GM11168 (cell line): ENCODE results near the gene EBPL.

Experiments used
- in situ Hi-C: fragments of 300-500 bp; cut with MboI; formaldehyde crosslinking; loops from one replicate; pipeline ENCODE4 v1.12.0; 2022; ENCODE audit warnings: low sequenced_read_pairs; ENCODE audit not compliant: unreplicated experiment

EBPL gene

DNA sequence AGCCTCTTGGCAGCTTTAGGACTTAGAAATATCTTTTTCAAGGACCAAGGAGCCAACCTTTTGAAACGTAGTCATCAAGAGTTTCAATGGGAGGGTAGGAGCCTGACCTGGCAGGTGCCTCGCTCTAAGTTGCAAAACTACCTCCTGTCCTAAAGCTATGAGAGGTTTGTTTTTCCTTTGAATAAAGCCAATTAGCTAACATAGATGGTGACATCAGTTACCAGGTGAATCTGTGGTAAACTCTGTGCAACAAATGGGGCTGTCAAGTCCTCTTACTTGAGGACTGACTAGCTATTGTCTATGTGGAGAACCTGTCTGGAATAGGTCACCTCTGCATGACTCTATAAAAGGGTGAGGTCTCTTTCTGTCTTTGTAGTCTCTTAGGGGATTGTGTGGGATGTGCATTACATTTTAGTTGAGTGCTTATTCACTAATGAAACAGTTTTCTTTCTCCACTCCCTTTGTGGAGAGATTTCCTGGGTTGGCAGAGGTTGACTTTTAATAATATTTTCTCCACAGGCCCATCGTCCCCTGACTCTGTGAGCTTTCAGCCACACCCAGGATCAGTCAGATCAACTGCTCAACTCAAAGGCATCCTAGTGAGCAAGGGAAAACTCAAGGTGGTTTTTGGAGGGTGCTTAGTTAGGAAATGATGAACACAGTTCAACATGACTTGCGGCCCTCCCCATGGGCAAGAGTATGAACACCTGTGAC is 53.1 kb downstream of the EBPL start:
- in situ Hi-C loops: no loop called here

DNA sequence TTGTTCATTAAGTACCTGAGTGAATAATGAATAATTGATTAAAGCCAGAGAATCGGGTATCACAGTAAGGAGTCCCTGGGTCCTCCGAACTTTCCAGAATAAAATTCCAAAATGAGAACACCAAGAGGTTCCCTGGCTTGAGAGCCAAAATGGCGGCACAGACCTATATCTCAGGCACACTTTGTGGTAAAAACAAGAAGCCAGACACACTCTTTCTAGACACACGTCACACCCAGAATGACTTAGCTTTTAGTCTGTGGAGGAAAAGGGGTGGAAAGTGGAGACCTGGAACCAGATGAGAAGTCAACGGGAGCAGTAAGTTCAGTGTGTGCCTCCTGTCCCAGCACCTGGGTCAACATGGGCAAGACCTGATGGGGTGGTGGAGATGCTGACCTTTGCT is 54.6 kb downstream of the EBPL start:
- in situ Hi-C loops: no loop called here

DNA sequence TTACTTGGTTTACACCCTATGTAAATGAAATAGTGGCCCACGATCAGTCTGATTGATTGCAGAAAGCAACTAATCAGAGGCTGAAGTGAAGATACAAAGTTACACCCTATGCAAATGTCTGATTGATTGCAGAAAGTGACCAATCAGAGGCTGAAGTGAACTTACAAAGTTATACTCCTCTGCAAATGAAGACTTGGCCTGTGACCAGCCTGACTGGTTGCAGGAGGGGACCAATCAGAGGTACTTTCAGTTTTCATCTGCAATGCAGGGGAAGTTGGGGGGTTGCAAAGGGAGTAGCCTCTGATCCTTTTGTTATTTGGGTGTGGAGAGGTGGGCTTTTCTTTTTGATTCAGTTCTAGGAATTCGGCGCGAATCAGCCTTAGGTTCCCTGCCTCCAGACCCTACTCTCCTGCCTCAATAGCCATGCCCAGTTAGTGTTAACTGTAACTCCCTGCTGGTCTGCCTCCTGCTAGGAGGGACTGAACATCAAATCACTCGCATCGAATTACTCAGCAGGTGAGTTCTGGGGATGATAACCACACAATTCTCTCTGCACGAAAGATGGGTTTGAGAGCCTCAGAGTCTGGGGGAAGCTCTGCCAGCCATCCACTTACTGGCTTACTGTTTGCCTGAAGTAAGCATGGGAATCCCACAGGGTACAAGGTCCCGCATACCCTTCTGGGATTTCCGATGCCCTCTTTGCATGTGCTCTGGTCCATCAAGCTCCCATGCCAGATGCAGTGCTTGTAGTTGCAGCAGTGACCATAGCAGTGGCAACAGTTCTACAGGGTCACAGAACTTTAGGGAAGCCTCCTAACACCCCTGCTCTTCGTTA is 55.5 kb downstream of the EBPL start:
- in situ Hi-C loops: no loop called here

DNA sequence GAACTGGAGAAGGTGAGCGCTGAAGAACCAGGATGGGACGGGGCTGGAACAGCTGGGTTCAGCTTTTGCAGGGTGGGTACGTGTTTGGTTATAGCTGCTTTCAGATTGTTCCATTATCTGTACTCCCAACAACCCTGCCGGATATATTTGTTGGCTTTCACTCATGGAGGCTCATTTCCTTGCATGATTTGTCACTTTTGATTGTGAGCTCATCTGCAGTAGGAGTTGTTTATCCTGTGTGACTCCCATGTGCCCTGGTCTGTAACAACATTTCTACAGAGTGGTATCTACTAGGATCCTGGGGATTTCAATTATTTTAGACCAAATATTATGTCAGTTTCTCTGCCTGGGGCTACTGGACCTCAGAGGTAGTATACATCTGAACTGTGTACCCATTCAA is 57.6 kb downstream of the EBPL start:
- in situ Hi-C loops: no loop called here

DNA sequence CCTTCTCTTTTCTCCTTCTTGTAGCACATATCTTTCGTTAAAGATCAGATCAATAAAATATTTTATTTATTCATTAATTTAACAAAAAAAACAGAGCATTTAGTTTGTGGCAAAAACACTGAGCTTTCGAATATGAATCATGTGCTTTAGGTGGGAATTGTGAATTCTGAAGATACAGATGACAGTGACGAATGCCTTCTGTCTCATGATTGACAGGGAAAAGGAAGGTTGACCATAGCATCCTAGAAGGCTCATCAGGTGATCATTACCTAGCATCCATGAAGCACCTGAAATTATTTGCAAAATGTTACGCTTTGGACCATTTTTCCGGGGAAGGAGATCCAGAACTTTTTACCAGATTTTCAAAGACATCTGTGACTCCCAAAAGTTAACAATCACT is 59.1 kb downstream of the EBPL start:
- in situ Hi-C loops: no loop called here

DNA sequence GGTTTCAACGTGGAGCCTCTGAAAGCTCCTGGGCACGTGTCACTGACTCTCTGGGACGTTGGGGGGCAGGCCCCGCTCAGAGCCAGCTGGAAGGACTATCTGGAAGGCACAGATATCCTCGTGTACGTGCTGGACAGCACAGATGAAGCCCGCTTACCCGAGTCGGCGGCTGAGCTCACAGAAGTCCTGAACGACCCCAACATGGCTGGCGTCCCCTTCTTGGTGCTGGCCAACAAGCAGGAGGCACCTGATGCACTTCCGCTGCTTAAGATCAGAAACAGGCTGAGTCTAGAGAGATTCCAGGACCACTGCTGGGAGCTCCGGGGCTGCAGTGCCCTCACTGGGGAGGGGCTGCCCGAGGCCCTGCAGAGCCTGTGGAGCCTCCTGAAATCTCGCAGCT is 60.7 kb downstream of the EBPL start:
- in situ Hi-C loops: no loop called here

DNA sequence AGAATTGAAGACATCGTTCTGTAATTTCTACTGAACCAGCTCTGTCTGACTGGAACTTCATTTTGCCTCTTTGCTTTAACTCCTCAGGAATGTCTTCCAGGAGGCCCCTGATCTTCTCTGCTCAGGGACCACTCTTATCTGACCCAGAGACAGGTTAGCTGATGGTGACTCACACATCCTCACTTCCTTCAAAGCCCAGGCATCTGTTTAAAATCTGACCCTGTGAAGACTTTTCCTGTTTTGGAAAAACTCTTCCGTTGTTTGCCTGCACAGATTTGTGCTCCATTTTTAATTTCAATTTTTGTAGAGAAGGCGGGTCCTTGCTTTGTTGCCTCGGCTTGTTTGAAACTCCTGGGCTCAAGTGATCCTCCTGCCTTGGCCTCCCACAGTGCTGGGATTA is 61.3 kb downstream of the EBPL start:
- in situ Hi-C loops: no loop called here

DNA sequence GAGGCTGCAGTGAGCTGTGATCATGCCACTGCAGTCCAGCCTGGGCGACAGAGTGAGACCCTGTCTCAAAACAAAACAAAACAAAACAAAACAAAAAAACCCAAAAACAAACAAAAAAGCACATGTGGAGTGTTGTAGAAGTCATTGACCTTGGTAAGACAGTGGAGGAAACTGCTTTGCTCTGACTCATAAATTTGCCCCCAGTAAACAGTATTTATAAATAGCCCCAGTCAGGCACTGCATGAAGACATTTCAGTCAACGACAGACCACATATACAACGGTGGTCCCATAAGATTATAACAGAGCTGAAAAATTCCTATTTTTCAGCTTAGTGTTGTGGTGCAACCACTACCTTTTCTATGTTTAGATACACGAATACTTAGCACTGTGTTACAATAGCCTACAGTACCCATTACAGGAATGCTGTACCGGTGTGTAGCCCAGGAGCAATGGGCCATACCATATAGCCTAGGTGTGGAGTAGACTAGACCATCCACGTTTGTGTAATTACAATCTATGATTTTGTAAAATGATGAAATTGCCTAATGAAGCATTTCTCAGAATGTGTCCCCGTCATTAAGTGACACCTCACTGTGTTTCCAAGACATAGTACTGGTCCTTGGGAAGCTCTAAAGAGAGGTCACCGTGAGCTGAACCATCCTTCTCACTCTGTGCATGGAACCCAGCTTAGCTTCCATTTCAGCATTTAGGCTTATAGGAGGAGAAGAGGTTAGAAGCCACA is 61.9 kb downstream of the EBPL start:
- in situ Hi-C loops: no loop called here

DNA sequence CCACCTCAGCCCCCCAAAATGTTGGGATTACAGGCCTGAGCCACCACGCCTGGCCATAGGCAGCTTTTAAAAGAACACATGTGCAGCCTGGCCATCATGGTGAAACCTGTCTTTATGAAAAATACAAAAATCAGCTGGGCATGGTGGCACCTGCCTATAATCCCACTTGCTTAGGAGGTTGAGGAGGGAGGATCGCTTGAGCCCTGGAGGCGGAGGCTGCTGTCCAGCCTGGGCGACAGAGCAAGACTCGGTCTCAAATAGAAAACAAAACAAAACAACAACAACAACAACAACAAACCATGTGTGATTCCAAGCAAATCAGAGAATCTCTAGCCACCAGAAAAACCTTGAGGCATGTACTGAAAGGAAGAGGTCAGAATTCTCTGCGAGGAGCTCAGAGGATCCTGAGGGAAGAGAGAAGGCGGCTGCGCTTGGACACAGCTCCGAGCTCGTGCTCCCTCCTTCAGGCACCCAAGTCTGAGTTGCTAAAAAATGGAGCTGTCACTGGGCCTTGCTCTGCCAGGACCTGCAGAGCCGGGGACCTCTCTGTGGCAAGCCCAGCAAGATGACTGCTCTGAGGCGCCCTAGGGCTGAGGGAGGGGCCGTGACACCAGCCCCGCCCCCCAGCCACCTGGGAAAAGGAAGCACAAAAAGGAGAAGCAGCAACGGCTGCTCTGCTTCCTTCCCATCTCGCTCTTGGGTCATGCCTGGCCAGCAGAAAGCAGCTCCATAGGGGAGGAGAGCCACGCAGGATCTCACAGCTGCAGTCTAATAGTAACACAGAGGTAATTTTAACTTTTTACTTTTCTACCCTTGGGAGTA is 63.2 kb downstream of the EBPL start, which contains the start of gene ARL11:
TSS of gene ARL11 (plus strand) at position 677 of the 822 bp plus-strand sequence. CDS start 1,941 bp downstream, outside the sequence.
- in situ Hi-C loops: no loop called here

DNA sequence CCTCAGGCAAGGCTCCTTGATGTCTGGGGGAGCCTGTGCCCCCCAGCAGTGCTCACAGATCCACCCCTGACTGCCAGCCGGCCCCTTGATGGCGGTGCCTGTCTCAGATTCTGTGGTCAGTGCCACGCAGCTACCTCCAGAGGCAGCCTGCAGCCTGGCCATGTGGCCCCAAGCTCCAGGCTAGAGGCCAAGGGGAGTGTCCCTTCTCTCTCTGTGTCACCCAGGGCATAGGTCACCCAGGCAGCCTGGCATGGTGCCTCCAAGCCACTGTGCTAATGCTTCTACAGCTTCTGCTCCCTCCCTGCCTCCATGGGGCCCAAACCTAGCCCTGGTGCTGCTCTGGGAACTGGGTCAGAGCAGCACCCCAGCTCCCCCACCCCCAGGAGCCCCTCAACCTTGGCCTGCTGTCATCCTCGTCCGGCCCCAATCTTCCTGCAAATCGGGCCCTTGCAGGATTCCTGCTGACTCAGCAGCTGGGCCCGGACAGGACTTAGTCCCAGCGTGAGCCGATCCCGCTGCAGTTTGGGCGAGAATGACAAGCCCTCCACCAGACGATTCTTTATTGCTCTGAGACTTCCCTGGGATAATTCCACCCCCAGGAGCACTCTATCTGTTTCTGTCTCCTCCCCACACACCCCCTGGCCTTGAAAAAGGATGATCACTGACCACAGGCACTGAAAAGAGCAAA is 65.8 kb downstream of the EBPL start:
- in situ Hi-C loops: no loop called here

DNA sequence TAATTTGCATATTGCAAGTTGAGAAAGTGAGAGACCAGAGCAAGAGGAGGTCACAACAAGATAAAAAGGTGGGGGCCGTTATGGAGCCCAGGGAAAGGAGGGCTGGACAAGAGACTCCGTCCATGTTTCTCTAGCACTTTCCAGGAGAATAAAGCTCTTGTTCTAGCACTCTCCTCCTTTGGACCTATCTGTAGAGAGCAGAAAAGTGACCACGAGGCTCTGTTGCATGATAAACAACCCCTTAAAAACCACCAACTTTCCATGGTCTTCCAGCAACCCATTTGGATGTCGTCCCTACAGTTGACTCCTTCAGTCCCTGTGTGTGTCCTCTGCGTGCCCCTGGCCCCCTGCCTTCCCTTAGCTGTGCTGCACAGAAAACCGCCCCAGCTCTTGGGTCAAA is 67.1 kb downstream of the EBPL start:
- in situ Hi-C loops: no loop called here

DNA sequence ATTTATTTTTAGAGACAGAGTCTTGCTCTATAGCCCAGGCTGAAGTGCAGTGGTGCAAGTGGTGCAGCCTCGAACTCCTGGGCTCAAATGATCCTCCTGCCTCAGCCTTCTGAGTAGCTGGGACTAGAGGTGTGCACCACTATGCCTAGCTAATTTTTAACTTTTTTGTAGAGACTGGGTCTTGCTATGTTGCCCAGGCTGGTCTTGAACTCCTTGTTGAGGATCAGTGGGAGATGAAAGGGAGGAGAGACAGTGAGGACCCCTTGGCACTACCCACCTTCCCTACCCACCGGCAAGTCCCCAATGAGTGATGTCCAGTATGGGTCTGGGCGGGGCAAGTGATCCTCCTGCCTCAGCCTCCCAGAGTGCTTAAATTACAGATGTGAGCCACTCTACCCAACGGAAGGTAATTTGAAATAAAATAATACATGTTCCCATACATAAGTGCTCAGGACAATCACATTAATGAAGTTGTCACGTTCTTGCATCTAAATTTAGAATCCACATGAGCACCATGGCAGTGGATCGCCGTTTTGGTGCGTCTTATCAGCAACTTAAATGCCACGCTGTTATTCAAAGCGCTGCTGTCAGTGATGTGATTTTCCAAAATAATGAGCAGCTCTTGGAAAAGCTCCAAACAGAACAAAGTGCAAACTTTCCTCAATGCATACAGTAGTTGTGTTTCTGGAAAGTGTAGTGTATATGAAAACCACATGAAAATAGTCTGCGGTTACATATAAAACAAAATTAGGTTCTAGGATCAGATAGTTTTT is 68.9 kb downstream of the EBPL start:
- in situ Hi-C loops: no loop called here

DNA sequence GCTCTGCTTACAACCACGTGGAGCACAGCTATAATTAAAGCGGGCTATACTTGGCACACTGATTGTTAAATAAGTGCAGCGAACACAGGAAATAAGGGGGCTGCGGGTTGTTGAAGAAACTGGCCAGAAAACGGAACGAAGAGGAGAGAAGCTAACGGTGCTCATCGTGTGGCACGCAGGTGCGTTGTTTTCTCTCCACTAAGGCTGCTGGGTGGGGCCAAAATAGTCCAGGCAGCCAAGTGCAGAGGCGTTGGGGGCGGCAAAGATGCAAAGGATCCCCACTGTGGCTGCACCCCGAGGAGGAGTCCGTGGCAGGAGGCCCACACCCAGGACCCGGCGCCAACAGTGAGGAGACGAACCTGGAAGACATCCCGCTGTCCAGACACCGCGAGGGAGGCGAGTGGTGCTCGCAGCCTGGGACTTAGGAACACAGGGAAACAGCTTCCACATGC is 71.1 kb downstream of the EBPL start:
- in situ Hi-C loops: no loop called here

DNA sequence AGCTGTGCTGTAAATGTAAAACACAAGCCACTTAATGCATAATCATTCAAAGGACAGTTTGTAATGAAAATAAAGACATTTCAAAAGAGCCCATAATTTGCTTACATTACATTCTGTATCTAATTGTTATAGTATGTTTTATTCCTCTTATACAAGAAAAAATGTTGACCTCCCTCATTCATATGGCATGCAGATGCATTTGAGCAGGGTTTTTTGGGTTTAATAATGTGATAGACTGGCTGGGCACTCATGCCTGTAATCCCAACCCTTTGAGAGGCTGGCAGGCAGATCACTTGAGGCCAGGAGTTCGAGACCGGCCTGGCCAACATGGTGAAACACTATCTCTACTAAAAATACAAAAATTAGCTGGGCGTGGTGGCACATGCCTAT is 74.6 kb downstream of the EBPL start:
- in situ Hi-C loops: no loop called here

DNA sequence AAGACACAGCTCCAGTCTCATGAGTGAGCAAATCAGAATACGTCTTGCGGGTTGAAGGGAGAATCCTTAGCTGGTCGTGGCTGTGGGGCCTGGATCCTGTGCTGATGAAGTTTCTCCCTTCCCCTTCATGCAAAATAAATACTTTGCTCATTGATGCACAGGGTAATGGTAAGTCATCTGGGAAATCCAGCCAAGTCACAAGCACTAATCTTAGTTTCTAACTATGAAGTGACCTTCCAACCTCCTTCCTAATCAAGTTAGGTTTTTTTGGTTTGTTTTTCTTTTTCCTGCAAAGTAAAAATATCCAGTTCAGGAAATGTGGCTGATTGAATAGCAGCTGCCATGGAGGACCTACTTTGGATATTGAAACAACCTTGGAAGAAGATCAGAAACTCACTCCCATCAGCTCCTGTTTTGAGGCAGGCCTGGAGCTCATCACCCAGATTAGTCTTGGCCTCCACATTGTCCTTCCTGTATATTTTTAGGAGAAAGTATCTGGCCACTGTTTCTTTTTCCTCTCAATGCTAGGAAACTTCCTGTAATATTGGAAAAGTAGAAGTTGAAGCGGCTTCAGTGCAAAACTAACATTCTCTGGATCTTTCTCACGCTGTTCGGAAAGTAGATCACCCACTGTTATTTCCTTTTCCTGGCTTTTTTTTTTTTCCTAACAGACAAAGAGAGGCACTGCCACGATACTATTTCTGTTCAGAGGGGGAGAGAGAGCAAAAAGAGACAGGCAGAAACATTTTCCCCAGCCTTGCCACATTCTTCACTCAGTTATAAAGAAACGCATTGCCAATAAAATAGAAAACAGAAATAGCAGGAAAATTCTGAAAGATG is 75.2 kb downstream of the EBPL start:
- in situ Hi-C loops: no loop called here

DNA sequence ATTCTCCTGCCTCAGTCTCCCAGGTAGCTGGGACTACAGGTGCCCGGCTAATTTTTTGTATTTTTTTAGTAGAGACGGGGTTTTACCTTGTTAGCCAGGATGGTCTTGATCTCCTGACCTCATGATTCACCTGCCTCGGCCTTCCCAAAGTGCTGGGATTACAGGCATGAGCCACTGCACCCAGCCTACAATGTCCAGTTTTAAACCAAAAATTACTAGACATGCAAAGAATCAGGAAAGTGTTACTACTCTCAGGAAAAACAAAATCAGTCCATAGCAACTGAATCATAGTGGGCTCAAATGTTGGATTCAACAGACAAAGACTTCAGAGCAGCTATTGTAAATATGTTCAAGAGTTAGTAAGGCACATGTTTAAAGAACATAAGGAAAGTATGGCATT is 79.2 kb downstream of the EBPL start:
- in situ Hi-C loops: loop anchor here (5.0 kb wide), 1 partner anchor 305 kb away; no protein-coding TSS in a partner anchor
